HT-29 (cell line): ENCODE measurements around the gene SLC20A1. TPM values are rescaled to one million over a fixed set of nuclear protein-coding genes. Genes with fewer than 3 reads are reported as not detected.
"Not testable (repeated sequence)": the region's sequence is repeated elsewhere in the genome, so short reads cannot be mapped to it uniquely, and the experiment has no call there.

Experiments
- DNase-seq: peaks from one replicate; pipeline ENCODE4 v3.0.0-alpha.2; 2015; ENCODE audit warnings: low spot score
- total RNA-seq: library from RNA; depleted of rRNA; stranded (reverse); fragments of >200 nt; shearing (Covaris generic); gene quantifications from 2 replicates; pipeline ENCODE4 v1.2.3, GENCODE V29; 2014

SLC20A1 gene
- total RNA-seq, 1 experiment from 2014 or later: 32.7 TPM

DNA sequence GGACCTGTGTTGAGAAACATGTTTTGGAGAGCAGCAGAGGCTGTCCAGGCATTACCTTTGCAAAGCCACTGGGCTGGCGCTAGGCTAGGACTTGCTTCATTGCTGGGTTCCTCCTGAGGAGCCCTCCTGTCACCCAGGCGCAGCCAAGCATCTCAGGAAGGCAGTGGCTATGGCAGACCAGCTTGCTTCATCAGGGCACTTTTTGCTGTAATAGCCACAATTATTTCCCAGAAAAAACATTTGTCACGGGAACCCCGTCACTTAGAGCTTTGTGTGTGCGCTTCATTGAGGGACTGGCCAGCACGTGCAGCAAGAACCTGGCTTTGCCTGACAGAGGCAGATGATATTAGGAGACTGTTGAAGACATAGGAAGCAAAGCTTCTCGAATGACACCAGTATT is 36.4 kb downstream of the SLC20A1 start:
- no peak for DNase-seq

DNA sequence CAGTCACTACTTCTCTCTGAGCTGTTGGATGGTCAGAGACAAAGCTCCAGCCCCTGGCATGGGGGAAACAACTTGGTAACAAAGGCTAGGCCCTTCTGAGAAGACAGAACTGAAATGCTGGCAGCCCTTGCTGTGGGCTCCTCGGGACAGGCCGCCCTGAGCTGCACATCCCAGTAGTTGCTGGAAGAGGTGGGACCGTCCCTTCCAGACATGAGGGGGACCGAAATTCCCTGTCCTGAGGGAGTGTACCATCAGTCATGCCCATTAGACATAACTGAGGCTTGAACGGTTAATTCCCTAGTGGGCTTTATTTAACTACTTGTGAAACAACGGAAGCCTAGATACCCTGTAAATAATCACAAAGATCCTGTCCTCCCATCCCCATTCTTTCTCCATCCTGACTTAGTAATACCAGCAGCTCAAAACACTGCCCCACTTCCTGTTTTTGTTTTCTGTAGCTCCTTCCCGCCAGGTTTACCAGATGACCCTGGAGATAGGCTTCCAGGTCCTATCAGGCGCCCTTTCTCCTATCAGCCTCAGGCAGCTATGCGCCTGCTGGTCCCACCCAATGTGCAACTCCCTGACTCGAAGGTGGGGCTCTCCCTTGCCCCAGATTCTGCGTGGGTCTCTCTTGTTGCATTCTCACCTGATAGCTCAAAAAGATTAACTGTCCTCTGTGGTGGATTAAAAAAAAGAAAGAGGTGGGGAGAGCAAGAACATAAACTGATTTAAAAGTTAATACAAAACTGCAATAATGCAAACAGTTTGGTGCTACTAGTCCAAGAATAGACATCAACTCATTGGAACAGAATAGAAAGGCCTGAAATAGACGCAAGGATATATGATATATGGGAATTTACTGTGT is 38.0 kb downstream of the SLC20A1 start:
- peak; percentile 39 for DNase-seq

DNA sequence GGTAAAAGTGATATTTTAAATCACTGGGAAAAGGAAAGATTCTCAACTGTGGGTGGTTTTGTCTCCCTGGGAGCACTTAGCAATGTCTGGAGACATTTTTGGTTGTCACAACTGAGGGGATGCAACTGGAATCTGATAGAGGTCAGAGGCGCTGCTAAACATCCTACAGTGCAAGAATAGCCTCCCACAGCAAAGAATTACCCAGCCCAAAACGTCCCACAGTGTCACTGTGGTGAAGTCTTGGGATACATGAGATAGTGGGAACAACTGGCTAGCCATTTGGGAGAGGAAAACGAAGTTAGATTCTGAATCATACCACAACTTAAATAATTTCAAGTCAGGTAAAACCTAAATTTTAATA is 38.7 kb downstream of the SLC20A1 start:
- no peak for DNase-seq

DNA sequence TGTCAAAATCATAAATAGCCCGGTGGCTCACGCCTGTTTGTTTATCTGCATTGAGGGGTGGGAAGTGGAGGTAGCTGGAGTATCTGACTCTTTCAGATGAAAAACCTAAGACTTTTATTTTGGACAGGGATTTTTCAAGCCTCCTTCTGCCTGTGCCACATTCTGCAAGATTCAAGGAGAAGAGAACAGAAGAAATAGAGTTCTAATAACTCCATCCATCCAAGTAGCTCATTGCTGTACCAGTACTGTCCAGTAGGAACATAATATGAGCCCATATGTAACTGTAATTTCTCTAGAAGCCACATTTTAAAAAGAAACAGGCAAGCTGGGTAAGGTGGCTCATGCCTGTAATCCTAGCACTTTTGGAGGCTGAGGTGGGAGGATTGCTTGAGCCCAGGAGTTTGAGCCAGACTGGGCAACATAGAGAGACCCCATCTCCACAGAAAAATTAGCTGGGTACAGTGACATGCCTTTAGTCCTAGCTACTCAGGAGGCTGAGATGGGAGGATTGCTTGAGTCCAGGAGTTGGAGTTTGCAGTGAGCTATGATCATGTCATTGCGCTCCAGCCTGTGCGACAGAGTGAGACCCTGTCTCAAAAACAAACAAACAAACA is 39.6 kb downstream of the SLC20A1 start:
- no peak for DNase-seq

DNA sequence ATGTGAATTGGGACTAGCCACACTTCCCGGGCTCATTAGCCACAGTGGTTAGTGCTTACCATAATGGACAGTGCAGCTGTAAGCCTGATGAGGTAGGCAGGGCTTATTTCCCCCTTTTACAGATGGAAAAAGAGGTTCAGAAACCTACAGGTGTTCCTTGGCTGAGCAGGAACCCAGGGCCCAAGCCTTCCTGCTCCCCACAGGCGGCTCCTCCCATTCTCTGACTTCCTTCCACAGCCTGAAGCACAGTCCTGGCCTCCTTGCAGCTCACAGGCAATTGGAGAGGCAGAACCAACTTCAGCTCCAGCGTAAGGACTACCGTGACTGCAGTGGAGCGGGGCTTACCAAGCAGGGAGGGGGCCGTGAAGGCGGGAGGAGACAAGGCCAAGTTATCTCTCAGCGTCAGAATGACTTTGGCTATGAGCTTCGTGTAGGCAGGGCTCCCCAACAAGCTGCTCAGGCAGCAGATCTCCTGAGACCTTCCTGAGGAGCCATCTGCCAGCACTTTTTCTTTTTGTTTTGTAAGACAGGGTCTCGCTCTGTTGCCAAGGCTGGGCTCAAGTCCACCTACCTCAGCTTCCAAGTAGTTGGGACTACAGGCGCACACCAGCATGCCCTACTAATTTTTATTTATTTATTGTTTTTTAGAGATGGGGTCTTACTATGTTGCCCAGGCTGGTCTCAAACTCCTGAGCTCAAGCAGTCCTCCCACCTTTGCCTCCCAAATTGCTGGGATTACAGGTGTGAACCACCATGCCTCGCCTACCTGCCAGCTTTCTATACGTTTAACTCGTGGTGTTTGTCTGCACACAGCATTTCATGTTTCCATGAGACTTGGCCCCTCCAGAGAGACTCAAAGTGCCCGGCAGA is 40.8 kb downstream of the SLC20A1 start:
- DNase-seq: no peak

DNA sequence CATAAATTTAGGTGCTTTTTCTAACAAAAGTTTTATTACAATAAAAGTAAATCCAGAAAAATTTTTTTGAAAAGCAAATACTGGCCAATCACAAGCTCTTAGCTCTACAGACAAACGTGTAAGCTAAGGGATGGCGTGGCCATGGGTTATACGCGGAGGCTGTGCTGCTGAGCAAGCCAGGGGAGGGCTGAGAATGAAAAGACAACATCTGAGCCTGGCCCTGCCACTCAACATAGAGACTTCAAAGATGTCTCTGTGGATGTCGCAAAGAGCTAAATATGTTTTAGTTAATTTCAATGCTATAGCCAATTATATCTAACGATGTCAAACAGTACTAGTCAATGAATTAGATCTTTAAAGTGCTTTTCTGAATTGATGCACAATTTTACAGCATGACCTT is 41.8 kb downstream of the SLC20A1 start:
- DNase-seq: no peak

DNA sequence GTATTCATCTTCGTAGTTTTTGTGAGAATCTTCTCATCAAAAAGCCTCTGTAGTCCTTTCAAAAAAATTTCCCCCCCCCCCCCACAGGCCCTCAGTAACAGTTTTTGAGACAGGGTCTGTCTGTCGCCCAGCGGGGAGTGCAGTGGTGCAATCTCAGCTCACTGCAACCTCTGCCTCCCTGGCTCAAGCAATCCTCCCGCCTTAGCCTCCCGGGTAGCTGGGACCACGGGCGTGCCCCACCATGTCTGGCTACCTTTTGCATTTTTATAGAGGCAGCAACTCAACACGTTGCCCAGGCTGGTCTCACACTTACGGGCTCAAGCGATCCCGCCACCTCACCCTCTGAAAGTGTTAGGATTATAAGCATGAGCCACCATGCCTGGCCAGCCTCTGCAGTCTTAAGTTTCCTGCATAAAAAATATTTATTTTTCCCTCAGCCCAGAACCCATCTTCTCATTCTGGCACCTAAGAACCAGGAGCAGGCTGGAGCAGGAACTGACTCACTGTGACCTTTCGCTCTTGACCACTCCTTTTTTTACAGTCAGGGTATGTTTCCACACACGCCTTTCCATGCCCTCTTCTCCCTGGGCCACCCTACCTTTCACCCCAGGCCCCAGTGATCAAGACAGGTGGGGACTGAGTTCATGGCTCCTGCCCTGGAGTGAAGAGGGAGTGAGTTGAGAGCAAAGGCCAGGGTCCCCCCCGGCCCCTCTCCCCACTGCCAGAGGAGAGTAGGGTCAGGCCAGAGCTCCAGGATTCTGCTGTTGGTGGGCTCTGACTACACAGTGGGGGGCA is 42.5 kb downstream of the SLC20A1 start:
- no peak for DNase-seq

DNA sequence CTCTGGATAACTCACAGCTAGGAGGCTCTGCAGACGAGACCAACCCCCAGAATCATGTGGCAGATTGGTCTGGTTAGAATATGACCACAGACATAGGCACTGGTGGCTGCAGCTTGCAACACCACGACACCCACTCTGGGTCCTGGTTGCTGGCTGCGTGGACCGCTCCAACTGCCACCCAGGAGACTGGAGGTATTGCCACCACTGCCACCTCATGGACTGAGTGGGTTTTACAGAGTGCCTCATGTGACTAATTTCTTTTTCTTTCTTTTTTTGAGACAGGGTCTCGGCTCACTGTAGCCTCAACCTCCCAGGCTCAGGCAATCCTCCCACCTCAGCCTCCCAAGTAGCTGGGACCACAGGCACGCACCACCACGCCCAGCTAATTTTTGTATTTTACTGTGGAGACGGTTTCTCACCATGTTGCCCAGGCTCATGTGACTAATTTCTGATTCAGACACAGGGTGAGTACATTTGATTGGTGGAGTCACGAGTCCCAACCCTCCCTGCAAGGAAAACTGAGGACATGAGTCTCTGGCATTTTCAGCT is 45.2 kb downstream of the SLC20A1 start:
- DNase-seq: peak; percentile 75

DNA sequence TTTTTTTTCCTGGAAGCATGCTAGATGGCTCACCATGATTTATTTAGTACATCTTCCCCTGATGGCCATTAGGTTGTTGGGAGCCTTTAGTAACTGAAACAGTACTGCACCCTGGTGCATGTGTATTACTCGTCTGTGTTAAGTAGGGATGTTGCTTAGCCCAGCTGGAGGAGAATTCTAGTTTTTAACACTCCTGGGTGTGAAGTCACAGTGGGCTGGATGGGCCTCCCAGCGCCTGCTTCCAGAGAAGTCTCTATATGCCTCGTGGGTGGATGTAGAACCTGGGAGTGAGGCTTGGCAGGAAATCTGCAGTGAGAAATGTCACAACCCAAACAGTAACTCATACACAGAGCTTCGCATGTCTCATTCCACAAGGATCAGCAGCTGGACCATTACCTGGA is 46.1 kb downstream of the SLC20A1 start:
- no peak for DNase-seq

DNA sequence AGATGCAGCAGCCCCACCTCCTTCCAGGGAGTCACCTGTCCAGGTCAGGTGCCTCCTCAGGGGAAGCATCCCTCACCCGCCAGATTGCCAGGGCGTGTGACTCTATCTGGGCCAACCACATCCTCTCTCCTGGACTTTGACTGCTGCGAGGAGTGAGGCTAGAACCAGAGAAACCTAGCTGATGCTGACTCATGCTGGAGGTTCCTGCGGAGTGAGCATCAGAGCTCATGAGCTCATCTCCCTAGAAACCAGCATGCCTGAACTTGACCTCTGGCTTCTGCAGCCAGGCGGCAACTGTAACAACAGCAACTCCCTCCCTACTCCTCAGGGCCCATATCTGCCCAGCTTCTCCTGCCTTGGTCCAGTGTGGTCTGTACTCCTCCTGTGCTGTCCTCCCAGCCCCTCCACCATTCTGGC is 46.8 kb downstream of the SLC20A1 start:
- DNase-seq: peak; percentile 94

DNA sequence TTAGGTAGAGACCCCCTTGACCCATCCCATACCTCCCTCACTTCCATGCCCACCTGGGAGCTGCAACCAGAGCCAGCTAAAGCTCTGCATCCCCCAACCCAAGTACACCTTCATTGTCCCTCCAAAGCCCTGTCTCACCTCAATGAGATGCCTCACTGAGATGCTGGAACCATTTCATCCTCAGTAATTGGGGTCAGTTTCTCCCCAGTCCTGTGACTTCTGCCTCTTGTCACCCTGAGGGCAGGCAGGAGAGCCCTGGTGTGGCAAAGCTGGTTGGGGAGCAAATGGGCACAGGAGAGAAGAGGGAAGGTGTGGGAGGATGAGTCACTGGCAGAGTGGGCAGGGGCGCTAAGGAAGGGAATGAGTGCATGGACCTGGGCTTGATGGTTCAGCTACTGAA is 47.2 kb downstream of the SLC20A1 start:
- no peak for DNase-seq

DNA sequence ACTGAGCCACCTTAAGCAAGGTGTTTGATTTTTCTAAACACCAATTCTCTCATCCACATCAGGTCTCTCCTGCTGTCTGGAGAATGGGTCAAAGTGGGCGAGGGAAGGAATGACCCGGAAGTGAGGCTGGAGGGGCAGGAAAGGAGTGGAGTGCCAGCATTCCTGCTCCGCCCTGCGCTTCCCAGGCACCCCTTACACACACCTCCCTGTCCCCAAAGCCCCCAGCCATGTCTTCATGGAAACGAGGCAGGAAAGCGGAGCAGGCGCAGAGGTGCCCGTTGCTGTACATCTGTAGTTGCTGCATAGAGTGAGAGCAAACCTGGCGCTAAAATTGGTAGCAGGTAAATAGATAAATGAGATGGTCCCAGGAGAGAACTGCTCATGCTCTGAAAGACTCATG is 47.9 kb downstream of the SLC20A1 start:
- peak; percentile 40 for DNase-seq

DNA sequence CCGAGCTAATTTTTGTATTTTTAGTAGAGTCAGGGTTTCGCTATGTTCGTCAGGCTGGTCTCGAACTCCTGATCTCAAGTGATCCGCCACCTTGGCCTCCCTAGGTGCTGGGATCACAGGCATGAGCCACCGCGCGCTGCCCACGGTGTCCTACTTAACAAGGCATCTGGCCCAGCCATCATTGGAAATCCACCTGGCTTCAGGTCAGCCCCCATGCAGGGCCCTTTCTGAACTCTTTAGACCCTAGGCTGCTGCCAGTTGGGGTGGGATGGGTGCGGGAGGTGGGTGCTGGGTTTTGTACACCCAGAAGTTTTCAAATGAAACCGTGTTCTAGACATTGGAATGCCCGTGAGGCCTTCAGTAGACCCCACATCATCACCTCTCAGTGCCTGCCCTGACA is 48.4 kb downstream of the SLC20A1 start:
- DNase-seq: no peak

DNA sequence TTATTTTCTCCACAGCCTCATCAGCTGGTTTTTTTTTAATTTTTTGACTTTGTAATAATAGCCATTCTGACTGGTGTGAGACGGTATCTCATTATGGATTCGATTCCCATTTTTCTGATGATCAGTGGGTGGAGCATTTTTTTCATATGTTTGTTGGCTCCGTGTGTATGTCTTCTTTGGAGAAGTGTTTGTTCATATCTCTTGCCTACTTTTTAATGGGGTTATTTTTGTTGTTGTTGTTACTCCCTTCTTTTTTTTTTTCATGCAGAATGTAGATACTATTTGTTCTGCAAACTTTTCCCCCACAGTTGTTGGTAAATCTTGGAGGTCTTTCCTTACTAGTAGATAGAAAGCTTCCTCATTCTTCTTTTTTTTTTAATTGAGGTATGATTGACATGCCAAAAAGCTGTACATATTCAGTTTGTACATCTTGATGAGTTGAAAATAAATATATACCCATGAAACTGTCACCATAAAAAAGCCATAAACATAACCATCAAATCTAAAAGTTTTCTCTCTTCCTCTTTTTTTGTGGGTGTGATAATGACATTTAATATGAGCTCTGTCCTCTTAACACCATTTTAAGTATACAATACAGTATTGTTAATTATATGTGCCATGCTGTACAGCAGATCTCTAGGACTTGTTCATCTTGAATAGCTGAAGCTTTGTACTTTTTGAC is 53.2 kb downstream of the SLC20A1 start:
- no peak for DNase-seq

DNA sequence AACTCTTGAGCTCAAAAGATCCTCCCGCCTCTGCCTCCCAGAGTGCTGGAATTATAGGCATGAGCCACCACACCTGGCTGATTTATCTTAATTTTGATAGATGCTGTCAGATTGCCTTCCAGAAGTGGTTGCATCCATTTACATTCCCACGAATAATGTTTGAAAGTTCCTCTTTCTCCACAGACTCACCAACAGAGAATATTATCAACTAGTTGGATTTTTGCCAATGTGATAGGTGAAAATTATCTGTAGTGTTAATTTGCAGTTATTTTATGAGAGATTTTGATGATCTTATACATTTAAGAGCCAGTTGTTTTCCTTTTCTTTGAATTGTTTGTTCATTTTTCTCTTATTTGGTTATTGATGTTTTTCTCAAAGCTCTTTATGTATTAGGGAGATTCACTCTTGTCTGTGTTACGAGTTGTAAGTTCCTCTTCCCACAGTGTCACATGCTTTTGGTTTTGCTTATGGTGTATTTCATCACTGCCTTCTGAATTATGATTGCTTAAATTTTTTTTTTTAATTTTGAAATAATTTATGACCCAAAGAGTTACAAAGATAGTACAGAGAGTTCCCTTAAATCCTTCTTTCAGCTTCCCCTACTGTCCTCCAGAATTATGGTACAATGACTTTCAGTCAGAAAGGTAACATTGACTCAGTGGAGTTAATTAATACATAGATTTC is 54.4 kb downstream of the SLC20A1 start:
- no peak for DNase-seq

DNA sequence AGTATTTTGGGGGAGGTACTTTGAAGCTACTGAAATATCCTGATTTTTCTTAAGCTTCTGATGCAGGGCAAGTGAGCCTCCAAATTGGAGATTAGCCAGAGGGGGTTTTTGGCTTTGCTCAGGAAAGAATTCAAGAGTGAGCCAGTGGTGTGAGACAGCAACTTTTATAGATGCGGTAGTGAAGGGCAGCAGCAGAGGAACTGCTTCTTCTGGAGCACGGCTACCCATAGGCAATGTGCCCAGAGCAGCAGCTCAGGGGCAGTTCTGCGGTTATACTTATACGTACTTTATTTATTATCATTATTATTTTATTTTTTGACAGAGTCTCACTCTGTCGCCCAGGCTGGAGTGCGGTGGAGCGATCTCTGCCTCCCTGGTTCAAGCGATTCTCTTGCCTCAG is 55.3 kb downstream of the SLC20A1 start:
- no peak for DNase-seq

DNA sequence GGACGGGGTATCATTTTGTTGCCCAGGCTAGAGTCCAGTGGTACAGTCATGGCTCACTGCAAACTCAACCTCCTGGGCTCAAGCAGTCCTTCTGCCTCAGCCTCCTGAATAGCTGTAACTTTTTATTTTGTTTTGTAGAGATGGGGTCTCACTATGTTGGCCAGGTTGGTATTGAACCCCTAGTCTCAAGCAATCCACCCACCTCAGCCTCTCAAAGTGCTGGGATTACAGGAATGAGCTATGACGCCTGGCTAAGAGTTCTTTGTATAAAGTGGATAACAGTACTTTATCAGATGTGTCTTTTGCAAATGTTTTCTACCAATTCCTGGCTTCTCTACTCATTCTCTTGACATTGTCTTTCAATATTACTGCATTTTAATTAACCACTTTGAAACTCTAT is 57.9 kb downstream of the SLC20A1 start:
- DNase-seq: no peak

DNA sequence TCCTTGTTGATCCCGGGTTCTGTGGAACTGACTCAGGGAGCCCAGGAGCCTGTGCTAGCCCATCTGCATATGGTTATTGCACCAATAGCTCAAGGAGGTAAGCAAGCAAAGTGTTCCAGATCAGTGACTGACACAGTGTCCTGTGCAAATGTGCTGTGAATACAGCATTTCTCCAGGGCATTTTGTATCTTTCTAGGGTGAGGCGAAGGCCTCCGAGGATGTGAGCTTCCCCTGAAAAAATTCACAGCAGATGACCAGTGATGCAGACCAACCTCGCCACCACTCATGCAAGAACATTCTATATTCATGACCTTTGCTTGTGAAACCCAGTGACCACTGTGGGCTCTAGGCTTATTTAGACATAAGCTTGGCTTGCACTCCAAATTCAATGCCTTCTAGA is 59.8 kb downstream of the SLC20A1 start:
- no peak for DNase-seq

DNA sequence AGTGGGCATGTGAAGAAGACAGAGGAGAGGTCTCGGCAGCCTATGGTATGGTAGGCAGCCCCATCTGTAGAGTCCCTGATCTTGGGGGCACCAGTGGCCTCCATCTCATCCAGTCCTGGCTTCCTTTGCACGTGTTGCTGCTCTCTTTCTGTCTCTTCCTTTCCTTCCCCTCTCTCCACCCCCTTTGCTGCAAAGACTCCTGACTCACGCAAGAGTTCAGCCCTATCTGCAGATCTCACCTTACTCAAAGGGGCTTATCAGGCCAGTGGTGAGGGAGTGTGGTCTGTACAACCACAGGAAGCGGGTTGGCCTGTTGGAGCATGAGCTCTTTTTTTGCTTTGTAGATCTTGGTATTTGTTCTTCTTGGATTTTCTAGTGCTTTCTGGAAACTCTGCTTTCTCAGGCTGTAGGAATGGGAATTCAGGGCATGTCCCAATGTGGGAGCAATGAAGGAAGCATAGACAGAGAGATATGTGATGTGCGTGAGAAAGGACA is 60.5 kb downstream of the SLC20A1 start:
- DNase-seq: no peak

DNA sequence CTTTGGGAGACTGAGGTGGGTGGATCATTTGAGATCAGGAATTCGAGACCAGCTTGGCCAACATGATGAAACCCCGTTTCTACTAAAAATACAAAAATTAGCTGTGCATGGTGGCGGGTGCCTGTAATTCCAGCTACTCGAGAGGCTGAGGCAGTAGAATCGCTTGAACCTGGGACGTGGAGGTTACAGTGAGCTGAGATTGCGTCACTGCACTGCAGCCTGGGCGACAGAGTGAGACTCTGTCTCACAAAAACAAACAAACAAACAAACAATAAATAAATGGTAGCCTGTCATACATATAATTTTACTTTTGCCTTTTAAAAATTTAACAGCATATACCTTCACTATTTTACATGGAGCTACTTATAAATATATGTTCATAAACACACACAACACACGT is 61.2 kb downstream of the SLC20A1 start:
- DNase-seq: not testable (repeated sequence)
